ENCODE measurements around the gene DCAF11.

GRCh38 chr14:24135834-24136683, 21.5 kb downstream of the DCAF11 start, which contains the start of gene PSME1:
- TF ChIP-seq CTCF (conservative IDR thresholded peaks at IDR 0.05) = no peak
- no peak for TF ChIP-seq ZFX (IDR thresholded peaks at IDR 0.05)
